Keratinocyte (primary cell): ENCODE results near the gene ROBO4. TPM values are rescaled to one million over a fixed set of nuclear protein-coding genes. Genes with fewer than 3 reads are reported as not detected.

Source experiments
- DNase-seq: peaks from one replicate; pipeline ENCODE4 v3.0.0-alpha.2; 2011; ENCODE audit warnings: low read depth, missing footprints, low spot score
- FAIRE-seq: peaks from 2 replicates; lab custom pipeline; 2011; peaks lifted over from hg19 to GRCh38; lab: Jason Lieb, UNC
- H2AFZ ChIP-seq: 2 replicates; pipeline ENCODE4 v1.6.0; 2012; ENCODE audit warnings: low read length, control low read depth, inconsistent platforms; ENCODE audit not compliant: control insufficient read depth
- H3K27ac ChIP-seq: 2 replicates; pipeline ENCODE4 v1.5.1; 2011; ENCODE audit warnings: low read length; ENCODE audit not compliant: control insufficient read depth, insufficient read depth
- H3K27me3 ChIP-seq: 3 replicates; pipeline ENCODE4 v1.6.0; 2011; ENCODE audit warnings: low read length; ENCODE audit not compliant: control insufficient read depth, insufficient read depth; ENCODE audit errors: extremely low read depth
- H3K36me3 ChIP-seq, 2 experiments: 2 replicates in 1 of 2; 3 replicates in 1 of 2; pipeline ENCODE4 v1.5.1; 2011; ENCODE audit warnings: low read length in 2 of 2, mild to moderate bottlenecking in 1 of 2; ENCODE audit not compliant: control insufficient read depth in 2 of 2, insufficient read depth in 2 of 2; ENCODE audit errors: extremely low read depth in 1 of 2
- H3K4me1 ChIP-seq: 3 replicates; pipeline ENCODE4 v1.5.1; 2011; ENCODE audit warnings: low read length; ENCODE audit not compliant: control insufficient read depth, insufficient read depth; ENCODE audit errors: extremely low read depth
- H3K4me2 ChIP-seq: 3 replicates; pipeline ENCODE4 v1.6.0; 2011; ENCODE audit warnings: low read depth, low read length; ENCODE audit not compliant: control insufficient read depth, insufficient read depth; ENCODE audit errors: extremely low read depth
- H3K4me3 ChIP-seq, 3 experiments: fragments of 200-600 bp in 1 of 3; sonication (generic) in 1 of 3; 2 replicates in 2 of 3; 3 replicates in 1 of 3; pipeline ENCODE4 v1.5.1; 2011 to 2016; ENCODE audit warnings: low read length in 3 of 3, mild to moderate bottlenecking in 3 of 3, control low read depth in 2 of 3, inconsistent platforms in 1 of 3, low read depth in 1 of 3, mixed read lengths in 1 of 3, mixed run types in 1 of 3, moderate library complexity in 1 of 3; ENCODE audit not compliant: control insufficient read depth in 2 of 3, insufficient read depth in 2 of 3; ENCODE audit errors: extremely low read depth in 1 of 3
- H3K79me2 ChIP-seq: 2 replicates; pipeline ENCODE4 v1.6.0; 2012; ENCODE audit warnings: low read length; ENCODE audit not compliant: control insufficient read depth, insufficient read depth
- H3K9ac ChIP-seq: 3 replicates; pipeline ENCODE4 v1.6.0; 2011; ENCODE audit warnings: low read length; ENCODE audit not compliant: control insufficient read depth, insufficient read depth; ENCODE audit errors: extremely low read depth
- H3K9me1 ChIP-seq: 3 replicates; pipeline ENCODE4 v1.6.0; 2011; ENCODE audit warnings: low read length; ENCODE audit not compliant: control insufficient read depth, insufficient read depth; ENCODE audit errors: extremely low read depth
- H3K9me3 ChIP-seq: 2 replicates; pipeline ENCODE4 v1.5.1; 2012; ENCODE audit warnings: low read depth, low read length; ENCODE audit not compliant: control insufficient read depth
- H4K20me1 ChIP-seq: 3 replicates; pipeline ENCODE4 v1.6.0; 2011; ENCODE audit warnings: low read length; ENCODE audit not compliant: control insufficient read depth, insufficient read depth; ENCODE audit errors: extremely low read depth
- CTCF ChIP-seq, 3 experiments: IDR thresholded peaks in 1 of 3; conservative IDR thresholded peaks in 1 of 3; optimal IDR thresholded peaks in 1 of 3; 2 replicates in 2 of 3; 3 replicates in 1 of 3; pipeline versions ENCODE3 to v1.5.1; 2011; ENCODE audit warnings: low read length in 3 of 3, mild to moderate bottlenecking in 3 of 3, moderate library complexity in 2 of 3, control low read depth in 1 of 3, inconsistent platforms in 1 of 3; ENCODE audit not compliant: insufficient read depth in 2 of 3; ENCODE audit errors: extremely low read depth in 1 of 3
- EZH2 ChIP-seq: IDR thresholded peaks from one replicate; pipeline ENCODE4 v1.6.1; 2012; ENCODE audit warnings: inconsistent platforms, mild to moderate bottlenecking, low read length, moderate library complexity
- dilution Hi-C: fragments of 300-500 bp; cut with MboI; formaldehyde crosslinking; loops from one replicate; pipeline ENCODE4 v1.7.0; 2020; ENCODE audit warnings: low sequenced_read_pairs; ENCODE audit not compliant: extremely low pct_ligation_motif_present
- polyA plus RNA-seq, 5 experiments: library from polyadenylated mRNA; depleted of rRNA in 3 of 5; stranded (reverse) in 3 of 5; stranded (forward) in 1 of 5; unstranded in 1 of 5; fragments of >200 nt; gene quantifications; 1 replicate in 1 of 5; 2 replicates in 3 of 5; 3 replicates in 1 of 5; pipeline versions ENCODE4 v1.2.1 to v1.2.3, GENCODE V29; 2011 to 2012; ENCODE audit warnings: missing spikeins in 2 of 5, low read depth in 1 of 5, low replicate concordance in 1 of 5

The ROBO4 gene
- polyA plus RNA-seq, 1 donor (not counting 4 experiments of a cell fraction or from before 2014, with no cell fraction given) = 0.94 TPM

GRCh38 chr11:124869856-124870387 is 27.7 kb downstream of the ROBO4 start:
- Histone ChIP-seq H4K20me1 (no peaks in the 10 kb centered on the region), H3K27me3 (peaks cover 89% of the 10 kb centered on the region), H2AFZ (no peak overlapping the region), H3K9me1 (no peaks in the 10 kb centered on the region), H3K4me1 (peaks cover 3% of the 10 kb centered on the region), H3K9me3 (no peaks in the 10 kb centered on the region), H3K4me2 (no peak overlapping the region), H3K9ac (no peak overlapping the region), H3K4me3 (no peak overlapping the region), H3K36me3 (no peaks in the 10 kb centered on the region), H3K79me2 (no peaks in the 10 kb centered on the region), H3K27ac (no peak overlapping the region)
- dilution Hi-C loops = no loop called here
- DNase-seq (no peak), FAIRE-seq (no peak)
- TF ChIP-seq EZH2 (no peak), CTCF (optimal IDR thresholded peaks at IDR 0.05 in 1 of 3, IDR thresholded peaks at IDR 0.05 in 1 of 3, conservative IDR thresholded peaks at IDR 0.05 in 1 of 3; ENCODE audit: extremely low read depth in 1 of 3, insufficient read depth in 2 of 3, low read length in 3 of 3) (no peak)

GRCh38 chr11:124869331-124869730 is 28.3 kb downstream of the ROBO4 start:
- H4K20me1 ChIP-seq = no peaks in the 10 kb centered on the region
- H3K4me2 ChIP-seq = no peak overlapping the region
- FAIRE-seq (no peak), DNase-seq (no peak)
- H2AFZ ChIP-seq = no peak overlapping the region
- dilution Hi-C loops = no loop called here
- peaks cover 89% of the 10 kb centered on the region for H3K27me3 ChIP-seq
- no peak for TF ChIP-seq CTCF (optimal IDR thresholded peaks at IDR 0.05 in 1 of 3, IDR thresholded peaks at IDR 0.05 in 1 of 3, conservative IDR thresholded peaks at IDR 0.05 in 1 of 3; ENCODE audit: extremely low read depth in 1 of 3, insufficient read depth in 2 of 3, low read length in 3 of 3)
- no peak overlapping the region for H3K4me3 ChIP-seq
- no peaks in the 10 kb centered on the region for H3K79me2 ChIP-seq
- no peaks in the 10 kb centered on the region for H3K9me3 ChIP-seq
- no peaks in the 10 kb centered on the region for H3K36me3 ChIP-seq
- peaks cover 3% of the 10 kb centered on the region for H3K4me1 ChIP-seq
- no peaks in the 10 kb centered on the region for H3K9me1 ChIP-seq
- H3K9ac ChIP-seq = no peak overlapping the region
- no peak overlapping the region for H3K27ac ChIP-seq
